HG03558 (cell line): Measurements from ENCODE around the gene PHF20.
"Not testable (repeated sequence)": the region's sequence is repeated elsewhere in the genome, so short reads cannot be mapped to it uniquely, and the experiment has no call there.

Experiments
- ATAC-seq: cut with Tn5 transposase; IDR thresholded peaks from one replicate; pipeline ENCODE4 v1.9.1; 2021; ENCODE audit warnings: moderate number of reproducible peaks; ENCODE audit not compliant: unreplicated experiment; ENCODE audit errors: extremely low read depth

PHF20 gene

GRCh38 chr20:35882427-35883161 is 110.8 kb downstream of the PHF20 start:
- ATAC-seq: not testable (repeated sequence)

GRCh38 chr20:35883336-35883777 is 111.5 kb downstream of the PHF20 start:
- no peak for ATAC-seq

- no peak for ATAC-seq
These were observed 112.1 kb downstream of the PHF20 start for GRCh38 chr20:35883778-35884540.

- ATAC-seq: no peak
These were observed 112.7 kb downstream of the PHF20 start for GRCh38 chr20:35884541-35884865.

- no peak for ATAC-seq
These were observed 113.4 kb downstream of the PHF20 start for GRCh38 chr20:35885212-35885611.

GRCh38 chr20:35886537-35886936 is 114.7 kb downstream of the PHF20 start:
- ATAC-seq: no peak

- ATAC-seq: no peak
These were observed 115.7 kb downstream of the PHF20 start for GRCh38 chr20:35887393-35888064.

- ATAC-seq: no peak
These were observed 116.8 kb downstream of the PHF20 start for GRCh38 chr20:35888657-35889056.

- ATAC-seq: no peak
These were observed 119.6 kb downstream of the PHF20 start for GRCh38 chr20:35891375-35891774.

- ATAC-seq: no peak
These were observed 121.1 kb downstream of the PHF20 start for GRCh38 chr20:35892871-35893270.

GRCh38 chr20:35893942-35894341 is 122.1 kb downstream of the PHF20 start:
- peak; percentile 54 for ATAC-seq

GRCh38 chr20:35895516-35895915 is 123.7 kb downstream of the PHF20 start:
- ATAC-seq: not testable (repeated sequence)

GRCh38 chr20:35899064-35899463 is 127.2 kb downstream of the PHF20 start:
- no peak for ATAC-seq

- not testable (repeated sequence) for ATAC-seq
These were observed 129.4 kb downstream of the PHF20 start for GRCh38 chr20:35901230-35901629.

GRCh38 chr20:35901678-35902544 is 130.1 kb downstream of the PHF20 start:
- no peak for ATAC-seq

- ATAC-seq: no peak
These were observed 130.7 kb downstream of the PHF20 start for GRCh38 chr20:35902545-35902941.

- no peak for ATAC-seq
These were observed 132.0 kb downstream of the PHF20 start for GRCh38 chr20:35903843-35904242.

- no peak for ATAC-seq
These were observed 133.3 kb downstream of the PHF20 start for GRCh38 chr20:35904982-35905663.

GRCh38 chr20:35907017-35907701 is 135.3 kb downstream of the PHF20 start:
- ATAC-seq: no peak
